ENCODE data around the gene STK10.
A peak's percentile ranks its signal among the peaks of the same experiment; 100 is the strongest.

Gene STK10

GRCh38 chr5:172010278-172010677 lies 177.7 kb downstream of the STK10 start:
- TF ChIP-seq CTCF (IDR thresholded peaks at IDR 0.05; ENCODE audit: low read depth, low read length) = peak; percentile 2; the same call in 1 of the 2 replicates
- DNase-seq (ENCODE audit: extremely low read depth, low read depth) = no peak

DNA sequence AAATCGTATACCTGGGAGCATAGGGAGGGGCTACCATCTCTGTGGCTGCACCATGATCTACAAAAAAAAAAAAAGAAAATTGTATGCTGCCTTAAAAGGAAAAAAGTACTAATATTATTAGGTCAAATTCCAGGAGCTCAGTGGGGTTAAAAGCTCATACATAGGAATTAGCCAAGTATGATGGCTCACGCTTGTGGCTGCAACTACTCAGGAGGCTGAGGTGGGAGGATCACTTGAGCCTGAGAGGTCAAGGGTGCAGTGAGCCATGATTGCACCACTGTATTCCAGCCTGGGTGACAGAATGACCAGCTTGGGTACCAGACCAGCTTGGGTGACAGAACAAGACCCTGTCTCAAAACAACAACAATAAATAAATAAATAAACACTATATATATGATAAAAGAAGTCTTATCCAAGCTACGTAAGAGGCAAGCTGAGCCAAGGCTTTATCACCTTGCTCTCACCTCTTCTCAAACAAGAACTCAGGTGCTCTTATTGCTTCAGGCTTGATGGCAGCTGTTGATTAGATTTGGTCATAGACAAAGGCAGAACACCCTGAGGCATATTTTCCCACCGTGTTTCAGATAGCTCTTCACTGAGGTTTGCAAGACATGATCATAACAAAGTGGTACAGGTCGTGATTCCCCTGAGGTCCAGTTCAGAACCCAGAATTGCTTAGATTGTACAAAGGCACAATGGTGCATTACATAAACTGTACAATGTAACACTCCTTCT lies 178.3 kb downstream of the STK10 start:
- no peak for DNase-seq (ENCODE audit: extremely low read depth, low read depth)
- no peak for TF ChIP-seq CTCF (IDR thresholded peaks at IDR 0.05; ENCODE audit: low read depth, low read length)

- no peak for TF ChIP-seq CTCF (IDR thresholded peaks at IDR 0.05; ENCODE audit: low read depth, low read length)
Observed at GRCh38 chr5:172008689-172009141, 179.3 kb downstream of the STK10 start.

GRCh38 chr5:172008111-172008455 lies 179.9 kb downstream of the STK10 start:
- TF ChIP-seq CTCF (IDR thresholded peaks at IDR 0.05; ENCODE audit: low read depth, low read length) = no peak
- no peak for DNase-seq (ENCODE audit: extremely low read depth, low read depth)

More at GRCh38 chr5:172008689-172009141, 179.3 kb downstream of the STK10 start:
- no peak for DNase-seq (ENCODE audit: extremely low read depth, low read depth)

DNA sequence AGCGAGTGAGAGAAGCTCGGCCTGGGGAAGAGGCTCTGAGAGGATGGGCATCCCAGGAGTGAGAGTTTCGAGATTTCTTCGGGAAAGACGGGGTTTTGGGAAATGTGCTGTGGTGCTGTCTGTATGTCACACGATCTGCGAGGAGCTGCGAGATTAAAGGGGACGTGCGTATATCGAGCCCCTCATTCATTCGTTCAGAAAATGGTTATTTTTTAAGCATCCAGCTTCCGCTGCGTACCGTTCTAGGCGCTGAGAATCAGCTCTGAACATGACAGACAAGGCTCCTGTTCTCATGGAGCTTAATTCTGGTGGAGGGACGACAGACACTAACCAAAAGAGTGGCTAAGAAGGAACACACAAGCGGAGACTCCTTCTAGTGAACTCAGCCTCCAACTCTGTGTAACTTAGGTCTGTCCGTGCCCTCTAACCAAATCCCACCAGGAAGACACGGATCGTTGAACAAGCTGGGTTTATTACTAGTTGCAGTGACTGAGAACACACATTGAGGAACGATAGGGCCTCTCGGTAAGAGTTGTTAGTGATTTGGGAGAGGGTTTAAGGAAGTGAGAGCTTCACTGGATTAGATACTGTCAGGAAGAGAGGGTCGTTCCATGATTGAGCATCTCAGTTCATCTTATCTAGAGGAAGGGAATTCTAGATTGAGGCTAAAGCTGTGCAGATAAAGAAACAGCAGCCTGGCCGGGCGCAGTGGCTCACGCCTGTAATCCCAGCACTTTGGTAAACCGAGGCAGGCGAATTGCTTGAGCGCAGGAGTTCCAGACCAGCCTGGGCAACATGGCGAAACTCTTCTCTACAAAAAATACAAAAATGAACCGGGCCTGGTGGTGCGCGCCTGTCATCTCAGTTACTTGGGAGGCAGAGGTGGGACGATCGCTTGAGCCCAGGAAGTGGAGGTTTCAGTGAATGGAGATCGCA lies 180.6 kb downstream of the STK10 start:
- no peak for TF ChIP-seq CTCF (IDR thresholded peaks at IDR 0.05; ENCODE audit: low read depth, low read length)
- no peak for DNase-seq (ENCODE audit: extremely low read depth, low read depth)

DNA sequence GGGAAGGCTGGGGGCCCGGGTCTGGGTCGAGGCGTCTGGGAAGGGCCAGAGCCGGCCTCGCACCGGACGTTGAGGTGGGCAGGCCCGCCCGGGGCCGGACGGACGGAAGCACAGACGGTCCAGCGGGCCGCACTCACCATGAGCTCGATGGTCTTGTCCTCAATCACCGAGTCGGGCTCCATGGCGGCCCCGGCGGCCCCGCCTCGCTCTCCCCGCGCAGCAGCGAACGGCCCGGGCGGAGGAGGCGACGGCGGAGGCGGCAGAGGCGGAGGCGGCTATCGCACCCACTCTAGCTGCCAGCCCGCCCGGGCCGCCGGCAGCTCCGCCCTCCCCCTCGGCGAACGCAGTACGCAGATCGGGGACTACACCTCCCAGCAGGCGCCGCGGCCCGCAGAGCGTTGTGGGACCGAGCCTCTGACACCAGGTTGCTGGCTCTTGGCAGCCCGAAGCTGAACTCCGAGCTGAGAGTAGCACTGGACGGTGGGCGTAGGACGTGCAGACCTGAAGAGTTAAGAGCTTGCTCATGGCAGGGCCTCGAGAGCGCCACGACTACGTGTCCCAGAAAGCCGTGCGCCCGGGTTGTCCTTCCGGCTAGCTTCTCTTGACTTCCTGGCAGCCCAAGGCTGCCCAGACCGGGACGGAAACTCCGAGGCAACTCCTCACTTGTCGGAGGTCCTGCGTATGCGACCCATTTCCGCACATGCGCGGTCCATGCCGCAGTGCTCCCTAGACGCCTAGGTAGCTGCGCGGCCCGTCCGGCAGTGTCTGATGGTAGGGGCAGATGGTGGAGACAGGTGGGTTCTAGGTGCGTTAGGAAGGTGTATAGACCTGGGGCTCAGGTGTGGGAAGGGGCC lies 181.5 kb downstream of the STK10 start, which contains the start of gene FBXW11:
TSS of gene FBXW11 (minus strand) at position 318 of the 854 bp plus-strand sequence. CDS start at position 182, 136 bp downstream.
- no peak for TF ChIP-seq CTCF (IDR thresholded peaks at IDR 0.05; ENCODE audit: low read depth, low read length)
- peak; percentile 90 for DNase-seq (ENCODE audit: extremely low read depth, low read depth)
